GM20431 (cell line): Measurements from ENCODE around the gene RPS6KC1.
"Not testable (repeated sequence)": the region's sequence is repeated elsewhere in the genome, so short reads cannot be mapped to it uniquely, and the experiment has no call there.

Source experiments
- in situ Hi-C: fragments of 300-500 bp; cut with MseI, MboI; formaldehyde crosslinking; loops from one replicate; pipeline ENCODE4 v1.15.0; 2020; ENCODE audit warnings: low sequenced_read_pairs; ENCODE audit not compliant: unreplicated experiment

The RPS6KC1 gene

DNA sequence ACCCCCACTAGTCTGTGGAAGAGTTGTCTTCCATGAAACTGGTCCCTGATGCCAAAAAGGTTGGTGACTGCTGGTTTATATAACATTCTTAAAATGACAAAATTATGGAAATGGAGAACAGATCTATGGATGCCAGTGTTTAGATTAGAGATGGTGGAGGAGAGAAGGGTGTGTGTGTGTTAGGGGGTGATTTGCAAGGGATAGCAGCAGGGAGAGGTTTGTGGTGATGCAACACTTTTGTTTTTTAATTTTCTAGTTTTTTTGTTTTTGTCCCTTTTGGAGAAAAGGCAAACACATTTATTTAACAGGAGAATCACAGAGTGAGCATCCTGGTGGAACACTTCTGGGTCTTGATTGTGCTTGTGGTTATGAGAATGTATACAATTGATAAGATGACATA lies 143.8 kb downstream of the RPS6KC1 start:
- in situ Hi-C loops, result no loop called here

DNA sequence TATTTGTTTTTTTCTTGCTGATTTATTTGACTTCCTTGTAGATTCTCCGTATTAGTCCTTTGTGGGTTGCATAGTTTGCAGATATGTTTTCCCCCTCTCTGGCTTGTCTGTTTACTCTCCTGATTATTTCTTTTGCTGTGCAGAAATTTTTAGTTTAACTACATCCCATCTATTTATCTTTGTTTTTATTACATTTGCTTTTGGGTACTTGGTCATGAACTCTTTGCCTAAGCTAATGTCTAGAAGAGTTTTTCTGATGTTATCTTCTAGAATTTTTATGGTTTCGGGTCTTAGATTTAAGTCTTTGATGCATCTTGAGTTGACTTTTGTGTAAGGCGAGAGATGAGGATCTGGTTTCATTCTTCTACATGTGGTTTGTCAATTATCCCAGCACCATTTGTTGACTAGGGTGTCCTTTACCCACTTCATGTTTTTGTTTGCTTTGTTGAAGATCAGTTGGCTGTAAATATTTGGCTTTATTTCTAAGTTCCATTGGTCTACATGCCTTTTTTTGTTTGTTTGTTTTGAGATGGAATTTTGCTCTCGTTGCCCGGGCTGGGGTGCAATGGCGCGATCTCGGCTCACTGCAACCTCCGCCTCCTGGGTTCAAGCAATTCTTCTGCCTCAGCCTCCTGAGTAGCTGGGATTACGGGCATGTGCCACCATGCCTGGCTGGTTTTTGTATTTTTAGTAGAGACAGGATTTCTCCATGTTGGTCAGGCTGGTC lies 145.4 kb downstream of the RPS6KC1 start:
- in situ Hi-C loops, result not testable (repeated sequence)

DNA sequence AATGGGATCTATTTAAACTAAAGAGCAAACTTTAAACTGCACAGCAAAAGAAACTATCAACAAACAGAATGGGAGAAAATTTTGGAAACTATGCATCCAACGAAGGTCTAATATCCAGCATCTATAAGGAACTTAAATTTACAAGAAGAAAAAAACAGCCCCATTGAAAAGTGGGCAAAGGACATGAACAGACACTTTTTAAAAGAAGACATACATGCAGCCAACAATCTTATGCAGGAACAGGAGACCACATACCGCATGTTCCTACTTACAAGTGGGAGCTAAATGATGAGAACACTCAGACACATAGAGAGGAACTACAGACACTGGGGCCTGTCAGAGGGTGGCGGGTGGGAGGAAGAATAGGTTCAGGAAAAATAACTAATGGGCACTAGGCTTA lies 149.6 kb downstream of the RPS6KC1 start:
- in situ Hi-C loops, result no loop called here

DNA sequence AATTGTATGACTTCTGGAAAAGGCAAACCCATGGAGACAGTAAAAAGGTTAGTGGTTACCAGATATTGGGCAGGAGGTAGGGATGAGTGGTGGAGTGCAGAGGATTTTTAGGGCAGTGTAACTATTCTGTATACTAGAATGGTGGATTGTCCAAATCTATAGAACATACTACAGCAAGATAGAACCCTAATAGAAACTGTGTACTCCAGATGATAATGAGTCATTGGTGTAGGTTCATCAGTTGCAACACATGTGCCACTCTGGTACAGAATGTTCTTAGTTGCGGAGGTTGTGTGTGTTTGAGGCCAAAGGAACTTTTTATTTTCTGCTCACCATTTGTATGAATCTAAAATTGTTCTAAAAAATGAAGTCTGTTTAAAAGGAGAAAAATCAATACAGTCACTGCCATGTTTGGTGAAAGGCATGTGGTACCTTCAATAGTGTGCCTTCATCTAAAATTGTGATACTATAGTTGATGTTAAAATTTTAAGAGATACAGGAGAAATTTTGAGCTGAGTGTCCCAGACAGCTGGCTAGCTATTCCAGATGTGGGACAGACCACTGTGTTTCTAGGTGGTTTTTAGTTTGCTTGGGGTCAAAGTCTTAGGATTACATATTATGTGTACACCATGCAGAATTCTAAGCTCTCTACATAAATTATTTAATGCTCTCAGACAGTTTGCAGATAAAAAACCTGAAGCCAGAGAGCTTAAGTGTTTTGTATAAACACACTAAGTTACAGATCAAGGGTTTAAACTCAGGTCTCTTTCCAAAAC lies 150.5 kb downstream of the RPS6KC1 start:
- in situ Hi-C loops, result no loop called here

GRCh38 chr1:213211201-213211600 lies 160.2 kb downstream of the RPS6KC1 start:
- in situ Hi-C loops, result no loop called here

GRCh38 chr1:213219076-213219475 lies 168.0 kb downstream of the RPS6KC1 start:
- in situ Hi-C loops, result not testable (repeated sequence)

- in situ Hi-C loops, result no loop called here
These were observed 170.2 kb downstream of the RPS6KC1 start for GRCh38 chr1:213221209-213221608.

DNA sequence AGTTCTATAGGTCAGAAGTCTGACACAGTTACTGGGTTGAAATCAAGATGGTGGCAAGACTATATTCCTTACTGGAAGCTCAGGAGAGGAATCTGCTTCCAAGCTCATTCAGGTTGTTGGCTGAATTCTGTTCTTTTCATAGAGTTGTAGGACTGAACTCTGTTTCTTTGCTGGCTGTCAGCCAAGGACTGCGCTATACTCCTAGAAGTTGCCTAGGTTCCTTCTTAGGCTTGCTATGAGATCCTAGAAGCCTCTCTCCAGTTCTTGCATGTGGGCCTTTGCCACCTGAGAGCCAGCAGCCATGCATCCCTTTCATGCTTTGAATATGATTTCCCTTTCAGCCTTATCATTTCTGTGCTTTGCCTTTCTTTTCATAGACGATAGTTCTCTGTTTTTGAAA lies 176.4 kb downstream of the RPS6KC1 start:
- in situ Hi-C loops, result no loop called here

DNA sequence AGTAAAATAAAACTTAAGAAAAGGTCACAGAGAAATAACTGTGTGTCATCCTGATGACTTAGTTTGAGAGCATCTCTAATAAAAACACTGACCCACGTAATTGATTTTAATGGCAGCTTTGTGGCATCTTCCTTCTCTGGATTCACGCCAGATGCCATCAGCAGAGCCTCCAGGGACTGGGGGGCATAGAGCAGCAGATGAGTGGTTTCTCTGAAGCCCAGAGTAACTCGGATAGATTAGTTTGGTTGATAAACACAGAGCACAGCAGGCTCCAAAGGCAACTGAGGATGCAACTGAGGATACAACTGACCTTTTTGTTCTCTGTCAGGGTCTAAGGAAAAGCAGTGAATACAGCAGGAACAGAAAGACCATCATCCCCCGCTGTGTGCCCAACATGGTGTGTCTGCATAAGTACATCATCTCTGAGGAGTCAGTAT lies 180.8 kb downstream of the RPS6KC1 start:
- in situ Hi-C loops, result no loop called here

DNA sequence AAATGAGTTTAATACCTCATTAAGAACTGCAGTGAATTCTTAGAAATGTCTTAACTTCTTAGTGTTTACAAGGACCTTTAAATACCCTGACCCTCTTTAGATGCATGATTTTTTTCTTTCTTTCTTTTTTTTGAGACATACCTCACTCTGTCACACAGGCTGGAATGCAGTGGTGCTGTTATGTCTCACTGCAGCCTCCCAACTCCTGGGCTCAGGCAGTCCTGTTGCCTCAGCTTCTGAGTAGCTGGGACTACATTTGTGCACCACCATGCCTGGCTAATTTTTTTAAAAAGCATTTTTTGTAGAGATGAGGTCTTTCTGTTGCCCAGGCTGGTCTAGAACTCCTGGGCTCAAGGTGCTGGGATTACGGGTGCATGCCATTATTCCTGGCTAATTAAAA lies 191.8 kb downstream of the RPS6KC1 start:
- in situ Hi-C loops, result no loop called here

- in situ Hi-C loops, result no loop called here
These were observed 193.6 kb downstream of the RPS6KC1 start for GRCh38 chr1:213244664-213245091.

DNA sequence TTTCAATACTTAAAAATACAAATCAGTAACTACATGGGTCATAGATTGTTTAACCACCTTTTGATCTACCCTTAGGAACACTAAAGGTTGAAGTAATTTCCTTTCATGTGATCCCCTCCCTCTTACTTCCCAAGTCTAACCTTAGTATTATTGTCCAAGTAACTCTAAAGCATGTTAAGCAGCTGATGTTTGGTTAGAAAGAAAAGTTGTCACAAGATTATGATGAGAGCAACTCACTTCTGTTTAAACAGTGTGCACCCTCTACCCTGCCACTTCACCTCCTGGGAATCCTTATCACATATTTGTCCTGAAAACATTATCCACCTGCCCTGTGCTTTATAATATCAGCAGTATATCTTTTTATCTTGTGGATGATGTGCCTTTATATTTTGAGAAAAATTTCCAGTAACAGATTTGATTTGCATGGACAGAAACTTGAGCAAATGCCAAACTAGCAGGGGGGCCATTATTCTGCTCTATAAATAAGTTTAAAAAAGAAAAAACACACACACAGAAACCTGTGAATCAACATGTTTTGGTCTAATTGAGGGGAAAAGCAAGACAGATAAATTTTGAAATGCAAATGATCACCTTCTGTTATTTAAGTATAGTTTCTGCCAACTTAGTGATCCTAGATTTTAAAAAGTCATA lies 194.3 kb downstream of the RPS6KC1 start:
- in situ Hi-C loops, result no loop called here

DNA sequence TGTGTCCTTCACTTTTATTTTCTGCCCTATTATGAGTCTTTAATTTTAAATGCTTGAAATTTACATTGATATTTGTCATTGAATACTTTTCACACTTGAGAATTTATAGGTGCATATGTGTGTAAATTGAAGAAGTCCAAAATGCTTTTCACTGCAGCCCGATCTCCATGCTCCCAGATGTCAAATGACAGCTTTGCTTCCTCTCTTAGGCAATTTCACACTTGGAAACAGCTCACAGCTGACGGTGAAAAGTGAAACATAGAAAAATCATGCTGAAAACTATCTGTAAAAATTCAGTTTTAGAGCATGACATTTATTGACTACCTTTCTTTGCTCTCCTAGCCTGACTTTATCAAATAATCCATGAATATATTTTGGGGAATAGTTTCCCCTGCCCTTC lies 196.0 kb downstream of the RPS6KC1 start:
- in situ Hi-C loops, result no loop called here

DNA sequence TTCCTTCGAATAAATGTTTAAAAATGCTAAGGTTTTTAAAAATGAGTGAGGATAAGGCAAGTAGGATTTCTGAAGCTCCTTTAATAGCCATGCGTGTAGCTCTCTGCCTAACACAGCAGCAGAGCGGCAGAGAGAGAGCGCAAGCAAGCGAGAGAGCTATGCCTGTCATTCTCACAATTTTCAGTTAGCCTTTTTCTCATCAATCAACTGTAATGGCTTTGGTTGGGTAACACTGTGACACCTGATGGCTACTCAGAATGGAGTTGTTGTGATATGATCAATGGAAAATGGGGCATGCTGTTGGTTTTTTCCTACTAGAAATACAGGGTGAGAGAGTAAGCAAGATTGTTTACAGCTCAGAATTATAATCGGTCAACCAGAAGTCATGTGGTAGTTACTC lies 198.4 kb downstream of the RPS6KC1 start:
- in situ Hi-C loops, result no loop called here

- in situ Hi-C loops, result no loop called here
These were observed 199.0 kb downstream of the RPS6KC1 start for GRCh38 chr1:213250041-213250440.

DNA sequence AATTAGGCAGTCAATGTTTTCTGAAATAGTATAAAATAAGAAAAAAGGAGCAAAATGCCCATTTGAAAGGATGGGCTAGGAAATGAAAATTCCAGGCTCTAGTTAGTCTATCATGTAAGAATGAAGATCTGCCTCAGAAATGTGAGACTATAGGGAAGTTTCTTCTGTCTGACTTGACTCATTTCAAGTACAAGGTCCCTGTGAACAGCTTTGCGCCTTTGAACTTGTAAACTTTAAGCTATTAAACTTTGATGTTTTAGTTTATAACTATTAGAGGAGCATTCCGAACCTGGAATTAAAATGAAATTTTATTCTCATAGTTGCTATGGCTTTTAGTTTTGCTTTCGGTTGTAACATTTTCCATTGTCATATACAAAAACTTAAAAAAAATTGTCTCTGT lies 199.4 kb downstream of the RPS6KC1 start:
- in situ Hi-C loops, result no loop called here

DNA sequence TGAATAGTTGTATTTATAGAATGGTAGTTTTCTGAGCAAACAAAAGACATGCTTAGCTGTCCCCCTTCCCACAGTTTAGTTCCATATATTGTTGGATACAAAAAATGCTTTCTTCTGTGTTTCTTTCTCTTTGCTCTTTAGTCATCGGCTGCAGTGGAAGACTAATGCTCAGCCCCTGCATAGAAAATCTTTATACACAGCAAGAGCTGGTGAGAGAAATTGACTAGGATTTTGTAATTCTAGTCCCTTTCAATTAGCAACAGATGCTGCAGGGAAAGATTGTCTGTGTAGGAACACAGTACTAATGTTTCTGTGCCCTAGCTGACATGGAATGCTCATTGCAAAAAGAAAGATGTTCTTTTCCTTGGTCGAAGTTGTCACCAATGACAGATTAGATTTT lies 200.9 kb downstream of the RPS6KC1 start:
- in situ Hi-C loops, result no loop called here

DNA sequence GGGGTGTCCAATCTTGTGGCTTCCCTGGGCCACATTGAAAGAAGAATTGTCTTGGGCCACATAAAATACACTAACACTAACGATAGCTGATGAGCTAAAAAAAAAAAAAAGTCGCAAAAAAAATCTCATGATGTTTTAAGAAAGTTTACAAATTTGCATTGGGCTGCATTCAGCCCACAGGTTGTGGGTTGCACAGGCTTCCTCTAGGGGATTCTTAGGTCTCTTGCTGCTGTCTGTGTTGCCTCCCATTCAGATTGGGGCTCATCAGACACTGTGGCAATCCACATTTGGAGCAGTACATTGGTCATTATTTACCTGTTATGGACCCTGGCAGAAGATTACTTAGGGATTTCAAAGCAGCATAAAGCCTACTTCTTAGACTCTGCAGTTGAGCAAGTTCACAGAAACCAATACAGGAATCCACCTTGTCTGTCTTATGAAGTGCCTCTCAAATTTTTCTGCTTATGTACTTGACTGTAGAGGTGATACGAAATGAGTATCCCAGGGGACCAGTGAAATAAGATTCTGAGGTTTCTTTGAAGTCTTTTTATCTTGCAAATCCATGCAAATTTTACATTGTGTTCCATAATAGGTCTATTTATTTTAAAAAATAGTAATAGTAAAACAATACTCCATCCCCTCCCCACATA lies 205.5 kb downstream of the RPS6KC1 start:
- in situ Hi-C loops, result no loop called here

DNA sequence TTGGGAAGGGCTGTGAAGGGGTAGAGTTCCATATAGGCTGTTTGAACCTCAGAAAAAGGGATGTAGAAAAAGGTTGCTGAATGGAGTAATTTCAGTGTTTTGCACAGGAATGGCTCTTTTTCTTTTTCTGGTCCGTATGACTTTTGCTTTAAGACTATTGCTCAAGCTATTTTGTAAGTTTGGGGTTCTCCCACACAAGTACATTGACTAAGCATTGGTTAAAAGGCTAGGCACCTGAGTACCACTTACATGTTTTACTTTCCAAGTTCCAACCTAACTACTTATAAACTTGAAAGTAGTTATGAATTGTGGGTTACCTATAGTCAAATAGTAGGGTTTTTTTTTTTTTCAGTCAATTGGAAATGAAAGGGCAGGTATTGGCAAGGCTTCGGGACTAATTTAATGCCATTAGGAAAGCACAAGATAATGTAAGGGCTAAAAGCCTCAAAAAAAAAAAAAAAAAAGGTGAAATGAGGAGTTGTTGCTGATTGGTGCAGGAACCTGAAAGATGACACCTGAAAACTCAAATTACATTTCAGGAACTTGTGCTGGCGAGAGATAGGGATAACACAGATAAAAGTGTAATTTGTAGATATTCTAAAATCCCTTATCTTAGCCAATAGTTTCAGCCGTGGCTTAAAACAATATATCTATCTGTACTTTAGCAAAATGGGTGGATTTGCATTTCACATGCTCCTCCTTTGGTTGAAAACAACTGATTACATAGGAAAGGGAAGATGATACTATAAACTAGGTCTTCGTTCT lies 209.5 kb downstream of the RPS6KC1 start:
- in situ Hi-C loops, result no loop called here

- in situ Hi-C loops, result no loop called here
These were observed 213.5 kb downstream of the RPS6KC1 start for GRCh38 chr1:213264531-213264930.
